ENCODE measurements around the gene KCND2.
A peak's percentile ranks its signal among the peaks of the same experiment; 100 is the strongest.

KCND2 gene

GRCh38 chr7:120550494-120551048 is 277.6 kb downstream of the KCND2 start:
- H4K20me1 ChIP-seq (ENCODE audit: control insufficient read depth, insufficient read depth, low read depth, low read length), result no peaks in the 10 kb centered on the region
- H3K4me3 ChIP-seq (ENCODE audit: low read length), result no peak overlapping the region
- no peaks in the 10 kb centered on the region for H3K9me3 ChIP-seq (ENCODE audit: control insufficient read depth, insufficient read depth, low read length)
- H3F3A ChIP-seq (ENCODE audit: control insufficient read depth, insufficient read depth), result no peaks in the 10 kb centered on the region
- no peaks in the 10 kb centered on the region for H3K27me3 ChIP-seq (ENCODE audit: control insufficient read depth, low read length)
- H3K79me2 ChIP-seq (ENCODE audit: control insufficient read depth, low read length), result no peaks in the 10 kb centered on the region
- H3K4me2 ChIP-seq (ENCODE audit: low read length), result no peak overlapping the region
- TF ChIP-seq EZH2phosphoT487 (IDR thresholded peaks at IDR 0.05; ENCODE audit: borderline replicate concordance, low read length) (no peak), CTCF (IDR thresholded peaks at IDR 0.05; ENCODE audit: low read depth, low read length, poor library complexity, severe bottlenecking) (no peak)
- no peak overlapping the region for H3K27ac ChIP-seq (ENCODE audit: low read depth, low read length)
- no peaks in the 10 kb centered on the region for H3K36me3 ChIP-seq (ENCODE audit: control insufficient read depth, low read length)
- H3K9me2 ChIP-seq (replicated peaks; ENCODE audit: control insufficient read depth, low read length), result no peaks in the 10 kb centered on the region
- no peaks in the 10 kb centered on the region for H3K4me1 ChIP-seq (ENCODE audit: control insufficient read depth, low read length)

- no peaks in the 10 kb centered on the region for H3K79me2 ChIP-seq (ENCODE audit: control insufficient read depth, low read length)
- no peaks in the 10 kb centered on the region for H3F3A ChIP-seq (ENCODE audit: control insufficient read depth, insufficient read depth)
- no peak for TF ChIP-seq EZH2phosphoT487 (IDR thresholded peaks at IDR 0.05; ENCODE audit: borderline replicate concordance, low read length)
- no peak for TF ChIP-seq CTCF (IDR thresholded peaks at IDR 0.05; ENCODE audit: low read depth, low read length, poor library complexity, severe bottlenecking)
- no peaks in the 10 kb centered on the region for H3K36me3 ChIP-seq (ENCODE audit: control insufficient read depth, low read length)
- no peaks in the 10 kb centered on the region for H3K27me3 ChIP-seq (ENCODE audit: control insufficient read depth, low read length)
- H3K4me3 ChIP-seq (ENCODE audit: low read length), result no peak overlapping the region
- H3K4me1 ChIP-seq (ENCODE audit: control insufficient read depth, low read length), result no peaks in the 10 kb centered on the region
- H3K9me3 ChIP-seq (ENCODE audit: control insufficient read depth, insufficient read depth, low read length), result no peaks in the 10 kb centered on the region
- no peak overlapping the region for H3K4me2 ChIP-seq (ENCODE audit: low read length)
- no peaks in the 10 kb centered on the region for H3K9me2 ChIP-seq (replicated peaks; ENCODE audit: control insufficient read depth, low read length)
- no peaks in the 10 kb centered on the region for H4K20me1 ChIP-seq (ENCODE audit: control insufficient read depth, insufficient read depth, low read depth, low read length)
- H3K27ac ChIP-seq (ENCODE audit: low read depth, low read length), result no peak overlapping the region
Observed at GRCh38 chr7:120553491-120553890, 280.5 kb downstream of the KCND2 start.

GRCh38 chr7:120554960-120555571 is 282.1 kb downstream of the KCND2 start:
- Histone ChIP-seq H3K4me1 (ENCODE audit: control insufficient read depth, low read length) (no peaks in the 10 kb centered on the region), H3K9me3 (ENCODE audit: control insufficient read depth, insufficient read depth, low read length) (no peaks in the 10 kb centered on the region), H4K20me1 (ENCODE audit: control insufficient read depth, insufficient read depth, low read depth, low read length) (no peaks in the 10 kb centered on the region), H3K4me2 (ENCODE audit: low read length) (no peak overlapping the region), H3K27ac (ENCODE audit: low read depth, low read length) (no peak overlapping the region), H3F3A (ENCODE audit: control insufficient read depth, insufficient read depth) (no peaks in the 10 kb centered on the region), H3K79me2 (ENCODE audit: control insufficient read depth, low read length) (no peaks in the 10 kb centered on the region), H3K27me3 (ENCODE audit: control insufficient read depth, low read length) (no peaks in the 10 kb centered on the region), H3K36me3 (ENCODE audit: control insufficient read depth, low read length) (no peaks in the 10 kb centered on the region), H3K4me3 (ENCODE audit: low read length) (no peak overlapping the region), H3K9me2 (replicated peaks; ENCODE audit: control insufficient read depth, low read length) (no peaks in the 10 kb centered on the region)
- TF ChIP-seq CTCF (IDR thresholded peaks at IDR 0.05; ENCODE audit: low read depth, low read length, poor library complexity, severe bottlenecking), result peak; percentile 79
- TF ChIP-seq EZH2phosphoT487 (IDR thresholded peaks at IDR 0.05; ENCODE audit: borderline replicate concordance, low read length), result no peak

Measured in DOHH2 (cell line).